Heart right ventricle (tissue), 16 donors: ENCODE results near the gene COQ8A. TPM values are rescaled to one million over a fixed set of nuclear protein-coding genes. Genes with fewer than 3 reads are reported as not detected.
A peak's percentile ranks its signal among the peaks of the same experiment; 100 is the strongest.

Experiments
- ATAC-seq, 8 donors: fragments of 200-7000 bp; cut with Tn5 transposase; one replicate each; pipeline ENCODE4 v1.9.1; 2020; ENCODE audit warnings: mild to moderate bottlenecking in 8 of 8, moderate library complexity in 8 of 8, moderate number of reproducible peaks in 1 of 8
- DNase-seq, 2 donors: peaks; one replicate each; pipeline ENCODE4 v3.0.0-alpha.2; 2020
- H3K27ac ChIP-seq, 10 donors: fragments of 200-600 bp; sonication (generic) in 2 of 10; one replicate each; pipeline versions ENCODE4 v1.5.0 to v1.8.0; 2020 to 2022; ENCODE audit warnings: mild to moderate bottlenecking in 3 of 10
- H3K27me3 ChIP-seq, 7 donors: fragments of 200-600 bp; one replicate each; pipeline ENCODE4 v1.8.0; 2021 to 2022; ENCODE audit warnings: mild to moderate bottlenecking in 2 of 7
- H3K36me3 ChIP-seq, 9 donors: fragments of 200-600 bp; sonication (generic) in 1 of 9; one replicate each; pipeline versions ENCODE4 v1.5.0 to v1.8.0; 2020 to 2022; ENCODE audit warnings: mild to moderate bottlenecking in 2 of 9
- H3K4me1 ChIP-seq, 9 donors: fragments of 200-600 bp; sonication (generic) in 1 of 9; one replicate each; pipeline versions ENCODE4 v1.5.0 to v1.8.0; 2020 to 2022; ENCODE audit warnings: mild to moderate bottlenecking in 4 of 9
- H3K4me3 ChIP-seq, 10 donors: fragments of 200-600 bp; sonication (generic) in 2 of 10; one replicate each; pipeline versions ENCODE4 v1.5.0 to v1.8.0; 2020 to 2022; ENCODE audit warnings: mild to moderate bottlenecking in 7 of 10, moderate library complexity in 2 of 10
- H3K9me3 ChIP-seq, 11 donors: fragments of 200-600 bp in 10 of 11; sonication (generic) in 2 of 11; one replicate each; pipeline versions ENCODE4 v1.5.0 to v1.8.0; 2013 to 2022; ENCODE audit warnings: mild to moderate bottlenecking in 2 of 11, control low read depth in 1 of 11, moderate library complexity in 1 of 11
- CTCF ChIP-seq, 9 donors: fragments of 200-600 bp; sonication (generic) in 2 of 9; IDR thresholded peaks; one replicate each; pipeline versions ENCODE4 v1.5.0 to v1.8.0; 2021 to 2022; ENCODE audit warnings: antibody characterized with exemption in 9 of 9, mild to moderate bottlenecking in 5 of 9, moderate library complexity in 1 of 9
- whole genome bisulfite sequencing, 2 donors: extraction: QIAGEN DNeasy Blood & Tissue Kit; methylation state at CpG; one replicate each; pipeline ENCODE4 v1.1.7; 2013; ENCODE audit warnings: inconsistent platforms in 1 of 2; 5-methylcytosine and 5-hydroxymethylcytosine counted together
- intact Hi-C, 10 donors: fragments of 100-400 bp; cut with DNase I; formaldehyde crosslinking; loops; one replicate each; pipeline versions ENCODE4 v1.11.1 to v1.14.2; 2022
- polyA plus RNA-seq, 2 donors: library from polyadenylated mRNA; stranded (reverse); fragments of 200-250 nt; gene quantifications; one replicate each; pipeline ENCODE4 v1.2.3, GENCODE V29; 2013
- total RNA-seq, 10 donors: library from RNA; stranded (reverse); fragmentation: NEBNext Ultra II Directional in 3 of 10; extraction: Animal tissue kit (Norgen Biotek cat#: 25700) in 3 of 10; gene quantifications; one replicate each; pipeline versions ENCODE4 v1.2.1 to v1.2.4, GENCODE V29; 2021 to 2023
- donor health status: Arrhythmogenic right ventricular cardiomyopathy.
- donor health status: ischemic (EF 13 %, LVEDD 7.1; RV severe dilation, severe dysfunction).
- donor health status: healthy with polysubstance abuse.
- donor health status: DM: no; HTN: yes; CAD: no.
- donor health status: DM: no; HTN: no; CAD: no.
- donor health status: ischemic (EF 25% LVEDD 6.9; RV normal size, moderate dysfunction).
- donor health status: ischemic (EF 25% LVEDD 5.7; RV mildly dilated, moderate dysfunction).
- donor health status: healthy.
- donor health status: DM: yes; HTN: yes; CAD: no.
- donor health status: Ischemic cardiomyopathy.
- donor health status: ischemic (EF 35%, LVEDD 5.7; RV mildly dilated, moderate dysfunction).
- donor health status: nonischemic (EF 11% LVEDD 7.7; RV severe dilation, severe dysfunction).
- donor health status: DM: yes; HTN: yes; CAD: no.
- donor health status: PGD.
- donor health status: ischemic (EF 29% LVEDD 5.4; RV normal size, mild dysfunction).
- donor health status: nonischemic (EF 23%, LVEDD 6.1; RV moderate dilation, normal function).

The COQ8A gene
- total and polyA plus RNA-seq, 12 donors = 136 to 495 (median 253) TPM

GRCh38 chr1:226976276-226976977 is 36.3 kb downstream of the COQ8A start:
- peaks cover 32 to 77% (median 62%) of the 10 kb centered on the region in 9 donors for H3K4me1 ChIP-seq

GRCh38 chr1:226976978-226977642 is 37.0 kb downstream of the COQ8A start:
- DNase-seq (no peak), ATAC-seq (no peak)
- peaks cover 0 to 2% (median 0%) of the 10 kb centered on the region in 11 donors for H3K9me3 ChIP-seq
- H3K36me3 ChIP-seq = peaks cover 0 to 28% (median 0%) of the 10 kb centered on the region in 9 donors
- WGBS, 2 donors = 79% methylated on average over 21 of the region's 21 CpGs
- H3K27ac ChIP-seq = peak overlapping the region; percentile 10 to 66 (median 52)
- peaks cover 32 to 83% (median 62%) of the 10 kb centered on the region in 9 donors for H3K4me1 ChIP-seq
- TF ChIP-seq CTCF (IDR thresholded peaks at IDR 0.05) = no peak
- H3K4me3 ChIP-seq = no peak overlapping the region
- no peaks in the 10 kb centered on the region for H3K27me3 ChIP-seq
- intact Hi-C loops = loop anchor here in 3 of 10 donors (5.0 to 10.0 kb wide), 2 partner anchors 35 to 62 kb away; partner anchors contain the start of gene COQ8A (in 1 of the 3)

More at GRCh38 chr1:226976276-226976977, 36.3 kb downstream of the COQ8A start:
- Histone ChIP-seq H3K4me3 (no peak overlapping the region), H3K36me3 (peaks cover 0 to 29% (median 0%) of the 10 kb centered on the region in 9 donors), H3K9me3 (peaks cover 0 to 8% (median 0%) of the 10 kb centered on the region in 11 donors), H3K27me3 (no peaks in the 10 kb centered on the region), H3K27ac (peak overlapping the region; percentile 10 to 66 (median 48))
- DNase-seq (no peak), ATAC-seq (no peak)
- 93 to 95% methylated on average over 32 to 34 of the region's 34 CpGs for WGBS, 2 donors
- intact Hi-C loops = loop anchor here in 3 of 10 donors (5.0 to 10.0 kb wide), 2 partner anchors 34 to 62 kb away; partner anchors contain the start of gene COQ8A (in 1 of the 3)
- no peak for TF ChIP-seq CTCF (IDR thresholded peaks at IDR 0.05)

- Histone ChIP-seq H3K36me3 (peaks cover 0 to 35% (median 7%) of the 10 kb centered on the region in 9 donors), H3K27me3 (no peaks in the 10 kb centered on the region), H3K4me1 (peaks cover 32 to 80% (median 57%) of the 10 kb centered on the region in 9 donors), H3K27ac (peak overlapping the region in 7 of 10 donors; percentile 17 to 66 (median 61)), H3K9me3 (no peaks in the 10 kb centered on the region), H3K4me3 (no peak overlapping the region)
- ATAC-seq = no peak
- DNase-seq = no peak
- WGBS, 2 donors = 92 to 94% methylated on average over 20 of the region's 20 CpGs
- intact Hi-C loops = loop anchor here in 3 of 10 donors (5.0 to 10.0 kb wide), 2 partner anchors 36 to 63 kb away; partner anchors contain the start of gene COQ8A (in 1 of the 3)
- no peak for TF ChIP-seq CTCF (IDR thresholded peaks at IDR 0.05)
These were observed 37.7 kb downstream of the COQ8A start for GRCh38 chr1:226977643-226978431.
